Vagina (tissue), 2 donors: Measurements from ENCODE around the gene GAB3.

Experiments
- POLR2A ChIP-seq, 2 donors: fragments of 450-650 bp; IDR thresholded peaks; one replicate each; pipeline ENCODE4 v1.6.1; 2017; ENCODE audit warnings: antibody characterized with exemption in 2 of 2, mild to moderate bottlenecking in 2 of 2, moderate library complexity in 2 of 2
- POLR2AphosphoS5 ChIP-seq, 2 donors: sonication (generic); formaldehyde crosslinking; IDR thresholded peaks; one replicate each; pipeline ENCODE4 v1.9.0; 2017; ENCODE audit warnings: antibody characterized with exemption in 2 of 2, mild to moderate bottlenecking in 2 of 2, low read depth in 1 of 2; ENCODE audit not compliant: insufficient read depth in 1 of 2
- TF ChIP-seq, protein P1 (sequence below), 3 experiments: fragments of 450-650 bp in 2 of 3; fragments of 200-600 bp in 1 of 3; sonication (generic) in 1 of 3; IDR thresholded peaks; one replicate each; pipeline ENCODE4 v1.5.1; 2017 to 2019; ENCODE audit warnings: antibody characterized with exemption in 3 of 3, mild to moderate bottlenecking in 2 of 3, moderate library complexity in 2 of 3

DNA sequence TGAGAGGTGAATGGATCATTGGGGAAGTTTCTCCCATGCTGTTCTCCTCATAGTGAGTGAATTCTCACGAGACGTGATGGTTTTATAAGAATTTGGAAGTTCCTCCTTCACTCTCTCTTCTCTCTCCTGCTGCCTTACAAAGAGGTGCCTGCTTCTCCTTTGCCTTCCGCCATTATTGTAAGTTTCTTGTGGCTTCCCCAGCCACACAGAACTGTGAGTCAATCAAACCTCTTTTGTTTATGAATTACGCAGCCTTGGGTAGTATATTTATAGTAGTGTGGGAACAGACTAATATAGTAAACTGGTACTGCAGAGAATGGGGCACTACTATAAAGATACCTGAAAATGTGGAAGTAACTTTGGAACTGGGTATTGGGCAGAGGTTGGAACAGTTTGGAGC is 89.7 kb downstream of the GAB3 start:
- TF ChIP-seq POLR2A (IDR thresholded peaks at IDR 0.05): no peak
- TF ChIP-seq, protein P1, sequence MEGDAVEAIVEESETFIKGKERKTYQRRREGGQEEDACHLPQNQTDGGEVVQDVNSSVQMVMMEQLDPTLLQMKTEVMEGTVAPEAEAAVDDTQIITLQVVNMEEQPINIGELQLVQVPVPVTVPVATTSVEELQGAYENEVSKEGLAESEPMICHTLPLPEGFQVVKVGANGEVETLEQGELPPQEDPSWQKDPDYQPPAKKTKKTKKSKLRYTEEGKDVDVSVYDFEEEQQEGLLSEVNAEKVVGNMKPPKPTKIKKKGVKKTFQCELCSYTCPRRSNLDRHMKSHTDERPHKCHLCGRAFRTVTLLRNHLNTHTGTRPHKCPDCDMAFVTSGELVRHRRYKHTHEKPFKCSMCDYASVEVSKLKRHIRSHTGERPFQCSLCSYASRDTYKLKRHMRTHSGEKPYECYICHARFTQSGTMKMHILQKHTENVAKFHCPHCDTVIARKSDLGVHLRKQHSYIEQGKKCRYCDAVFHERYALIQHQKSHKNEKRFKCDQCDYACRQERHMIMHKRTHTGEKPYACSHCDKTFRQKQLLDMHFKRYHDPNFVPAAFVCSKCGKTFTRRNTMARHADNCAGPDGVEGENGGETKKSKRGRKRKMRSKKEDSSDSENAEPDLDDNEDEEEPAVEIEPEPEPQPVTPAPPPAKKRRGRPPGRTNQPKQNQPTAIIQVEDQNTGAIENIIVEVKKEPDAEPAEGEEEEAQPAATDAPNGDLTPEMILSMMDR (IDR thresholded peaks at IDR 0.05): no peak
- TF ChIP-seq POLR2AphosphoS5 (IDR thresholded peaks at IDR 0.05; ENCODE audit: insufficient read depth in 1 of 2, low read depth in 1 of 2): no peak
